Prostate gland (tissue), 2 donors: ENCODE results near the gene NLGN4X.

Experiments used
- POLR2AphosphoS5 ChIP-seq: sonication (generic); formaldehyde crosslinking; IDR thresholded peaks from one replicate; pipeline ENCODE4 v1.6.1; 2017; ENCODE audit warnings: antibody characterized with exemption
- TF ChIP-seq, protein P1 (sequence below), 4 experiments: fragments of 200-600 bp in 2 of 4; fragments of 450-650 bp in 2 of 4; sonication (generic) in 2 of 4; IDR thresholded peaks; 1 replicate in 3 of 4; 2 replicates in 1 of 4; pipeline ENCODE4 v1.5.1; 2016 to 2019; ENCODE audit warnings: antibody characterized with exemption in 4 of 4, mild to moderate bottlenecking in 2 of 4, moderate library complexity in 2 of 4

DNA sequence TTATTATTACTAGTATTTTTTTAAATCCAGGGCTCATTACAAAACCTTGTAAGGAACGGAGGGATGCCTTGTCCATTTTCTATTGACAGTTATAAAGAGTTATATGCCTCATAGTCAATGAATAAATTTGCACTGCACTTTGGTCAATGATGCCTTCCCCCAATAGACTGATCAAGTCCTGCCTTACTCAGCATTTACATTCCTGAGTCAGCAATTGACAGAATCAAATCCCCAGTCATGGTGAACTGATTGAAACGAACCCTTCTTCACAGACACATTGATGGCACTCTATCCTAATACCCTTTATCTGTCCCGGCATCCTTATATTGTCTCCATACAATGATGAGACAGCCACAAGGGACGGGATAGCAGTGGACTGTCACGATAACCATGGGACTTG is 213.2 kb downstream of the NLGN4X start:
- TF ChIP-seq, protein P1, sequence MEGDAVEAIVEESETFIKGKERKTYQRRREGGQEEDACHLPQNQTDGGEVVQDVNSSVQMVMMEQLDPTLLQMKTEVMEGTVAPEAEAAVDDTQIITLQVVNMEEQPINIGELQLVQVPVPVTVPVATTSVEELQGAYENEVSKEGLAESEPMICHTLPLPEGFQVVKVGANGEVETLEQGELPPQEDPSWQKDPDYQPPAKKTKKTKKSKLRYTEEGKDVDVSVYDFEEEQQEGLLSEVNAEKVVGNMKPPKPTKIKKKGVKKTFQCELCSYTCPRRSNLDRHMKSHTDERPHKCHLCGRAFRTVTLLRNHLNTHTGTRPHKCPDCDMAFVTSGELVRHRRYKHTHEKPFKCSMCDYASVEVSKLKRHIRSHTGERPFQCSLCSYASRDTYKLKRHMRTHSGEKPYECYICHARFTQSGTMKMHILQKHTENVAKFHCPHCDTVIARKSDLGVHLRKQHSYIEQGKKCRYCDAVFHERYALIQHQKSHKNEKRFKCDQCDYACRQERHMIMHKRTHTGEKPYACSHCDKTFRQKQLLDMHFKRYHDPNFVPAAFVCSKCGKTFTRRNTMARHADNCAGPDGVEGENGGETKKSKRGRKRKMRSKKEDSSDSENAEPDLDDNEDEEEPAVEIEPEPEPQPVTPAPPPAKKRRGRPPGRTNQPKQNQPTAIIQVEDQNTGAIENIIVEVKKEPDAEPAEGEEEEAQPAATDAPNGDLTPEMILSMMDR (IDR thresholded peaks at IDR 0.05), result no peak
- no peak for TF ChIP-seq POLR2AphosphoS5
